Body of pancreas (tissue), 4 donors: ENCODE data around the gene EMC1.

Experiments
- POLR2A ChIP-seq, 3 donors: fragments of 450-650 bp; IDR thresholded peaks; one replicate each; pipeline ENCODE4 v1.6.1; 2016; ENCODE audit warnings: antibody characterized with exemption in 3 of 3, mild to moderate bottlenecking in 2 of 3
- TF ChIP-seq, protein P1 (sequence below), 7 experiments: fragments of 450-650 bp in 4 of 7; fragments of 200-600 bp in 3 of 7; sonication (generic) in 3 of 7; IDR thresholded peaks; one replicate each; pipeline ENCODE4 v1.5.1; 2016 to 2019; ENCODE audit warnings: antibody characterized with exemption in 7 of 7

DNA sequence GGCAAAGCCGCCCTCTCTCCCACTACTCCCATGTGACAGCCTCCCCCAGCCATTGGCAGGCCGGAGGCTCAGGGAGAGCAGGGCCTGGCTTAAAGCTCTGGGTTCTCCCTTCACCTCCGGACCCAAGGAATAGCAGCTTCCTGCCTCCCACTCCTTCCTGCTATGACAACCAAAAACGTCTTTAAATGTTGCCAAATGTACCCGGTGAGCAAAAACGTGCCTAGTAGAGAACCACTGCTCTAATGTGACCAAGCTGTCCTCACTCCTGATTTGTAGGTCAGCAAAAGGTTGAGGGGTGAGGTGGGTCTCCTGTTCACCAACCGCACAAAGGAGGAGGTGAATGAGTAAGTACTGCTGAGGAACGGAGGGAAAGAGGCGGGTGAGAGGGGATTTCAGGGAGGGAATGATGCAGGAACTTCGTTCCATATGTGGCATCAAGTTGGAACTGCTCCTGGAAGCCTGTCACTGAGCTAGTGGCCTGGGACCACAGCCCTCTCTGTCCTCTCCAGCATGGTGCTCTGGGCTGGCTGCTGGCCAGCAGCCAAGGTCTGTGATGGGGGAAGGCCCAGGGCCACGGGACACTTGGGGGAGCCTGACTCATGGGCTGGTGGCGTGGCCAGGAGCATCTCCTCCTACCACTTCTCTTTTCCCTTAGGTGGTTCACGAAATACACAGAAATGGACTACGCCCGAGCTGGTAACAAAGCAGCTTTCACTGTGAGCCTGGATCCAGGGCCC lies 6.0 kb upstream of the EMC1 start:
- no peak for TF ChIP-seq POLR2A (IDR thresholded peaks at IDR 0.05)
- TF ChIP-seq, protein P1, sequence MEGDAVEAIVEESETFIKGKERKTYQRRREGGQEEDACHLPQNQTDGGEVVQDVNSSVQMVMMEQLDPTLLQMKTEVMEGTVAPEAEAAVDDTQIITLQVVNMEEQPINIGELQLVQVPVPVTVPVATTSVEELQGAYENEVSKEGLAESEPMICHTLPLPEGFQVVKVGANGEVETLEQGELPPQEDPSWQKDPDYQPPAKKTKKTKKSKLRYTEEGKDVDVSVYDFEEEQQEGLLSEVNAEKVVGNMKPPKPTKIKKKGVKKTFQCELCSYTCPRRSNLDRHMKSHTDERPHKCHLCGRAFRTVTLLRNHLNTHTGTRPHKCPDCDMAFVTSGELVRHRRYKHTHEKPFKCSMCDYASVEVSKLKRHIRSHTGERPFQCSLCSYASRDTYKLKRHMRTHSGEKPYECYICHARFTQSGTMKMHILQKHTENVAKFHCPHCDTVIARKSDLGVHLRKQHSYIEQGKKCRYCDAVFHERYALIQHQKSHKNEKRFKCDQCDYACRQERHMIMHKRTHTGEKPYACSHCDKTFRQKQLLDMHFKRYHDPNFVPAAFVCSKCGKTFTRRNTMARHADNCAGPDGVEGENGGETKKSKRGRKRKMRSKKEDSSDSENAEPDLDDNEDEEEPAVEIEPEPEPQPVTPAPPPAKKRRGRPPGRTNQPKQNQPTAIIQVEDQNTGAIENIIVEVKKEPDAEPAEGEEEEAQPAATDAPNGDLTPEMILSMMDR (IDR thresholded peaks at IDR 0.05), result no peak
